Measurements from ENCODE around the gene JMY. TPM values are rescaled to one million over a fixed set of nuclear protein-coding genes. Genes with fewer than 3 reads are reported as not detected.

The JMY gene
- total RNA-seq, 1 experiment from 2014 or later, result 15.2 TPM

- Mint-ChIP-seq H3K4me3 (no peak overlapping the region), H3K4me1 (no peaks in the 10 kb centered on the region), H3K9me3 (no peaks in the 10 kb centered on the region), H3K27ac (no peak overlapping the region), H3K27me3 (ENCODE audit: low read depth) (no peaks in the 10 kb centered on the region), H3K36me3 (ENCODE audit: insufficient read depth in 1 of 3, low read depth in 3 of 3) (no peaks in the 10 kb centered on the region; a peak in 1 of 7 replicates)
- no peaks in the 10 kb centered on the region for H3K27me3 ChIP-seq (ENCODE audit: insufficient read depth, low read length)
- H2BK5ac ChIP-seq (ENCODE audit: insufficient read length, low read length), result no peak overlapping the region
- H2BK12ac ChIP-seq (ENCODE audit: insufficient read length, low read depth, low read length), result no peak overlapping the region
- no peak overlapping the region for H2BK120ac ChIP-seq (ENCODE audit: low read depth, low read length, poor library complexity, severe bottlenecking)
- no peaks in the 10 kb centered on the region for H3K79me1 ChIP-seq (ENCODE audit: insufficient read depth, low read depth, low read length, poor library complexity, severe bottlenecking)
- no peaks in the 10 kb centered on the region for H3K9me3 ChIP-seq (ENCODE audit: control insufficient read depth, low read depth, low read length)
- no peak overlapping the region for H2BK15ac ChIP-seq (ENCODE audit: low read depth, low read length)
- H3K27ac ChIP-seq (ENCODE audit: insufficient read length, low read depth, low read length), result no peak overlapping the region
- no peak overlapping the region for H3K9ac ChIP-seq (ENCODE audit: extremely low read depth, insufficient read length, low read length)
- no peak overlapping the region for H3K4ac ChIP-seq (ENCODE audit: low read depth, low read length)
- no peak overlapping the region for H3K18ac ChIP-seq (ENCODE audit: insufficient read length, low read depth, low read length)
- H2AK5ac ChIP-seq (ENCODE audit: insufficient read length, low read length), result no peak overlapping the region
- H4K91ac ChIP-seq (ENCODE audit: insufficient read length, low read depth, low read length), result no peak overlapping the region
- WGBS (ENCODE audit: extremely low coverage, insufficient read length, low lambda C conversion rate), result no CpG with 5 or more reads among the region's 8 CpGs
- no peak overlapping the region for H3K4me2 ChIP-seq (ENCODE audit: insufficient read depth, insufficient read length, low read length)
- no peak overlapping the region for H3T11ph ChIP-seq (ENCODE audit: low read length)
- no peak overlapping the region for H2BK20ac ChIP-seq (ENCODE audit: low read depth, low read length, poor library complexity, severe bottlenecking)
- H4K20me1 ChIP-seq (ENCODE audit: control insufficient read depth, insufficient read depth, insufficient read length), result no peaks in the 10 kb centered on the region
- no peak overlapping the region for H3K56ac ChIP-seq (ENCODE audit: insufficient read length, low read depth, low read length)
- no peak overlapping the region for H4K8ac ChIP-seq (replicated peaks; ENCODE audit: insufficient read length, low read depth, low read length)
- no peak overlapping the region for H4K5ac ChIP-seq (ENCODE audit: insufficient read length, low read depth, low read length)
- H3K79me2 ChIP-seq (ENCODE audit: insufficient read depth, low read length), result no peaks in the 10 kb centered on the region
- TF ChIP-seq, protein P1, sequence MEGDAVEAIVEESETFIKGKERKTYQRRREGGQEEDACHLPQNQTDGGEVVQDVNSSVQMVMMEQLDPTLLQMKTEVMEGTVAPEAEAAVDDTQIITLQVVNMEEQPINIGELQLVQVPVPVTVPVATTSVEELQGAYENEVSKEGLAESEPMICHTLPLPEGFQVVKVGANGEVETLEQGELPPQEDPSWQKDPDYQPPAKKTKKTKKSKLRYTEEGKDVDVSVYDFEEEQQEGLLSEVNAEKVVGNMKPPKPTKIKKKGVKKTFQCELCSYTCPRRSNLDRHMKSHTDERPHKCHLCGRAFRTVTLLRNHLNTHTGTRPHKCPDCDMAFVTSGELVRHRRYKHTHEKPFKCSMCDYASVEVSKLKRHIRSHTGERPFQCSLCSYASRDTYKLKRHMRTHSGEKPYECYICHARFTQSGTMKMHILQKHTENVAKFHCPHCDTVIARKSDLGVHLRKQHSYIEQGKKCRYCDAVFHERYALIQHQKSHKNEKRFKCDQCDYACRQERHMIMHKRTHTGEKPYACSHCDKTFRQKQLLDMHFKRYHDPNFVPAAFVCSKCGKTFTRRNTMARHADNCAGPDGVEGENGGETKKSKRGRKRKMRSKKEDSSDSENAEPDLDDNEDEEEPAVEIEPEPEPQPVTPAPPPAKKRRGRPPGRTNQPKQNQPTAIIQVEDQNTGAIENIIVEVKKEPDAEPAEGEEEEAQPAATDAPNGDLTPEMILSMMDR (conservative IDR thresholded peaks at IDR 0.05), result no peak
- H3K23ac ChIP-seq (ENCODE audit: insufficient read length, low read depth, low read length), result no peak overlapping the region
- no peak overlapping the region for H2AFZ ChIP-seq (ENCODE audit: low read length)
- no peaks in the 10 kb centered on the region for H3K4me1 ChIP-seq (ENCODE audit: insufficient read depth, low read length)
- no peak for DNase-seq
- no peaks in the 10 kb centered on the region for H3K23me2 ChIP-seq (ENCODE audit: insufficient read length, low read depth, low read length, poor library complexity, severe bottlenecking)
- no peak overlapping the region for H3K14ac ChIP-seq (ENCODE audit: insufficient read depth, low read length)
Measured at GRCh38 chr5:79189439-79190234, 46.3 kb upstream of the JMY start.
